Measurements from ENCODE around the gene COL5A1. TPM values are rescaled to one million over a fixed set of nuclear protein-coding genes. Genes with fewer than 3 reads are reported as not detected.
A peak's percentile ranks its signal among the peaks of the same experiment; 100 is the strongest.

The COL5A1 gene
- total RNA-seq, 1 donor from 2014 or later = 91.0 TPM

DNA sequence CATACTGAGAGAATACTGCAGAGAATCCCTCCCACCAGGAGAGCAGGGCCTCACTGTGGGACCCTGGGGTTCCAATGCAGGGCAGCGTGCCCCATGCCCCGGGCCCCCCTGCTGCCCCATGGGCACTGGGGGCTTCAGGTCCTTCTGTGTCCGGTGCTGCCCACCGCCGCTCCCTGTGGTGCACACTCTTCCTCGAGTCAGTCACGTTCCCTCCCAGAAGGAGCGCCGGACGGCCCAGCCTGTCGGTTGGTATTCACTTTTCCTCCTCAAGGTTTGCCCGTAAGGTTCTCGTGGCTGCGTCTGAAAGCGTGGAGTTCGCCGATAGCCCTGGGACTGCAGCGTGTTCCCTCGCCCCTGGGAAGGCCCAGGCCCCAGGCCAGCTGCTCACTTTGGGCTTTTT is 190.9 kb downstream of the COL5A1 start:
- DNase-seq (ENCODE audit: low read depth) = no peak

DNA sequence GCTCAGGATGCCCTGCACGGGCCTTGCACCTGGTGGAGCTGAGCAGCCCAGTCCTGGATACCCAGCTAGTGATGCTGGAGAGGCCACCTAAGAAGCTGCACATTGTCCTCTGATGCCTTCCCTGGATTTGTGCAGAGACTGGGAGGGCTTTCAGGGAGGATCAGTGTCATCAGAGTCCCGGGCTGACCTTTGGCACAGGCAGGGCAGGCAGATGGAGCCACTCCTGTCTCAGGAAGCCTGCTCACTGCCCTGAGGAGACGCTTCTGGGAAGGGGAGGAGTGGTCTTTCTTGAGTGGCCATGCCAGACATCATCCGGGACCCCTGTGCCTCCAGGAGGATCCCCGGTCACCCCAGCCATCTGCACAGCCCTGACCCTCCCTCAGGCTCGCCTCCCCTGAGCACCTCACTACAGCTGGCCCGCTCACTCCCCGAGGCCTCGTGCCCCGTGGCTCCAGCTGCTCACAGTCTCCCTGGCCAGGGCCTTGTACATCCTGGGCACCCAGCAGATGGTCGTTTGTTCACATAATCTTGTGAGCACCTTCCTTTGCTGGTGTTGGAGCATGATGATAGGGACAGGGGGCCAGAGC is 191.8 kb downstream of the COL5A1 start:
- DNase-seq (ENCODE audit: low read depth) = no peak

DNA sequence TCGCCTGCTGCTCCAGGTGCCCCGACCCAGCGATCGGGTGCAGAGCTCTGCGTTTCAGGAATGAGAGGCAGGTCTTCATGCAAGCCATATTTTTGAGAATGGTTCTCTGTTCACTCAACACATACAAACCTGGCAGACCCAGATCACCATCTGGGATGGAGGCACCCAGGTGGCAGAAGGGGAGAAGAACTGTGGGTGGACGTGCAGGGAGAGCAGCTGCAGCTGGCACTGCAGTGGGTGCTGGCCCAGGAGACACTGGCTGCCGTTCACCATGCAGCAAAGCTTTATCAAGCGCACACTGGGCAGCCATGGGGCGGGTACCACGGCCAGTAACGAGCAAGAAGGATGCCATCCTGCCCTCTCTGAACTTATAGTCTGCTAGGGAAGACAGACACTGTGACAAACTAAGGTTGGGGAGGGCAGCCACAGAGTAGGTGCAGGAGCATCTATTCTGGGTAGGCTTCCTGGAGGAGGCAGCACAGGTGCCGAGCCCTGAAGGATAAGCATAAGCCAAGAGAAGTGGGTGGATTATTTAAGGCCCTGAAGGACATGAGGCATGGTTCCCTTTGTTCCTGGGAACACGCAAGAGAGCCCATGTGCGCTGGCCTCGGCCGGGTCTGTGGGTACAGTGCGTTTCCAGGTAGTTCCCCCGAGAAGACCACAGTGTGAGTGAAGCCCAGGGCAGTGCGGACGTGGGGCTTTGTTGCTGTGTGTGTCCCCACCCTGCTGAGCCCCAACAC is 192.8 kb downstream of the COL5A1 start:
- no peak for DNase-seq (ENCODE audit: low read depth)

DNA sequence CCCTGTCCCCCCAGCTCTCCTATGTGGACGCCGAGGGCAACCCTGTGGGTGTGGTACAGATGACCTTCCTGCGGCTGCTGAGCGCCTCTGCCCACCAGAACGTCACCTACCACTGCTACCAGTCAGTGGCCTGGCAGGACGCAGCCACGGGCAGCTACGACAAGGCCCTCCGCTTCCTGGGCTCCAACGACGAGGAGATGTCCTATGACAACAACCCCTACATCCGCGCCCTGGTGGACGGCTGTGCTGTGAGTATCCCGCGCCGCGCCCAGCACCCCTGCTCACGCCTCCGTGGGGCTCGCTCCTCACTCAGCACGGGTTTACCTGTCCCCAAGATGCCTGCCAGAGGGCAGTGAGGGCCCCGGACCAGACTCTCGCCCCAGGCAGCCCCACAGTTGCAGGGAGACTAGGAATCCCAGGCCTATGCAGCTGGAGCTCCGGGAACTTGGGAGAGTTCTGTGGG is 193.4 kb downstream of the COL5A1 start:
- DNase-seq (ENCODE audit: low read depth) = no peak

DNA sequence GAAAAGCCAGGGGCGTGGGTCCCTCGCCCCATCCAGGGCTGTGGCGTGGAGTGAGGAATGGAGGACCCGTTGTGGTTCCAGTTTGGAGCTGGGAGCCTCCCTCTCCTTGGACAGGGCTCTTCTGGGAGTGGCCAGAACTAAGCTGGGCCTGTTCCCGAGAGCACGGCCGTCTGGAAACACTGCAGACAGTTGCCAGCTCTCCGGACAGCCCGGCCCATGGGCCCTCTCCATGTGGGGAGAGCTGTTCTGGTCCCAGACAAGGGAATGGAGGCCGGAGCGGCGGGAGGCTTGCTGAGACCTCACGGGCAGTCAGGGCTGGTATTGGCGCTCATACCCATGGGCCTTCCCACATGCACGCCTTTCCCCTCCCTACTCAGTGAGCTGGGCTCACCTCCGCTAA is 193.8 kb downstream of the COL5A1 start:
- no peak for DNase-seq (ENCODE audit: low read depth)

DNA sequence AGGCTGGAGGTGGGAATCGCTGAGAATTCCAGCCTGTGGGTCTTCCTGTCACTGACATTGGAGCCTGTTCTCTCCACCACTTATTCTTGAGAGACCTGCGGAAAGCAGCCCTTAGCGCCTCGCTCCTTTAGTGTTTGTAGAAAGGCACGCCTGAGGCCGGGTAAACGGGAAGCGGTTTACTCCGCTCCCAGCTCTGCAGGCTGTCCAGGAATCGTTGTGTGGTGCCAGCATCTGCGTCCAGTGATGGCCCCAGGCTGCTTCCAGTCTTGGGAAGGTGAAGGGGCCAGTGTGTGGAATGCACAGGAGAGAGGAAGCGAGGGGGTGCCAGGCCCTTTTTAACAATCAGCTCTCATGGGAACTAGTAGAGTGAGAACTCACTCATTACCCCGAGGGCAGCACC is 194.4 kb downstream of the COL5A1 start:
- no peak for DNase-seq (ENCODE audit: low read depth)

DNA sequence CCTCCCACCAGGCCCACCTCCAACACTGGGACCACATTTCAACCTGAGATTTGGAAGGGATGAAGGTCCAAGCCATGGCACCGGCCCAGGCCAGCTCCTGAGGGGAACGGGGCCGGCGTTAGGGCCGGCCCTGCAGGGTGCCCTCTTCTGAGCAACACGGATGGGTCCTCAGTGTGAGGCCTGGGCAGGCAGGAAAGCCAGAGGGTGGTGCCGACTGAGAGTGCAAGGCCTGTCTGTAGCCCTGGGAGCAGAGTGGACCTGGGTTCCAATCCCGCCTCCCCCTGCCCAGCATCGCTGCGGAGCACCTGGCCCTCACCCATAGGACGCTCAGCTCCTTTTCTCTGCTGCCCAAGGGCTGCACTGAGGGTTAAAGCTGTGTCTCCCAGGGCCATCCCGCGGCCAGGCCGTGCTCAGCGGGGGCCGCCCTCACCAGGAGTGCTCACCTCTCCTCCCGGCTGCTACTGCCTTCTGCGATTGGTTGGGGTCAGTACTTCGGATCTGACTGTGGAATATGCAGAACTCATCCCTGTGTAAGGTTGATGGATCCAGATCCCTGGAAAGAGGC is 194.9 kb downstream of the COL5A1 start:
- no peak for DNase-seq (ENCODE audit: low read depth)

DNA sequence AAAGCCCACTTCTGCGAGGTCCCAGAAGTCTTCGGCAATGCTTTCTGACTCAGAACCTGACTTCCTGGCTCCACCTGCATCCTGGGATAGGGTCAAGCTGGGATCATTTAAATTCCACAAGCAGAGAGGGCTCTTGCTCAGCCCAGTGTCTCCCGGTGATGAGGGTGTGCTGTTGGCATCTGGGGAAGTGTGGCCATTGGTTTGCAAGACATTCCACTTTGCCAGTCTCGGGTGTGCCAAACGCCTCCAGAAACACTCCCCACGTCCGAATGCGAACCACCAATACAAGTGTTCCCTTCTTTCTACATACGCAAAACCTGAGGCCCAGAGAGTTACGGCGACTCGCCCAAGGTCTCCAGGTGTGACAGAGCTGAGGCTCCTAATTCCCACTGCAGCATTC is 195.9 kb downstream of the COL5A1 start:
- no peak for DNase-seq (ENCODE audit: low read depth)

DNA sequence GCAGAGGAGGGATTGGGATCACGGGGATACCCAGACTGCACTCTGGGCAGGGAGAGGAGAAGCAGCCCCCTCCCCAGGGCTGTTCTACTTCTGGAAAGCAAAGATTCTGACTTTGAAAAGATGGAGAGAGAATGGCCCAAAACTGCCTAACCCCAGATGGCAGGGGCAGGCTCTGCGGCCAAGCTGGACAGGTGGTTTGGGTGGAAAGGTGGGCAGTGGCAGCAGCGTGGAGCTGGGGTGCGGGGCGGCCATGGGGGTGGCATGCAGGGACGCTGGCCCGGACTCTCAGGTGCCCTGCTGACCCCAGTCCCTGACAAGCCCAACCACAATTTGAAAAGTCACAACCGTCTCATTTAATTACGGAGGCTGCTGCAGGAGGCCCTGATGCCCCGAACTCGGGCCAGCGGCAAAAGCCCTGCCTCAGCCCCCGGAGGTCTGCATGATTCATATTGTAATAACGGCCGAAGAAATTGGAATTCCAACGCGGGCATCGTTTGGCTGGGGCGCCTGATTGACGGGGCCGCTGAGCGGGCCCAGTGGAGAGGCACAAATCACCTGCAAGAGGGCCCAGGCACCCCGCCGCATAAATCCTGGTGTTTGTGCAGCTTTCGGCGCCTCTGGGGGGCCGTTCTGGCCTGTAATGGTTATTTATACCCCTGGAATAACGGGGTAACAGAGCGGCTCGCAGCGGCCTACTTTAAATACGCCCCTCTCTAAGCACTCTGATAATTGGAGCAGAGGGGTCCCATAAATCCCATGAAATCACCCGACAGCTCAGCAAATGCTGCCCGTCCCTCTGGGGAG is 197.2 kb downstream of the COL5A1 start:
- DNase-seq (ENCODE audit: low read depth) = no peak

DNA sequence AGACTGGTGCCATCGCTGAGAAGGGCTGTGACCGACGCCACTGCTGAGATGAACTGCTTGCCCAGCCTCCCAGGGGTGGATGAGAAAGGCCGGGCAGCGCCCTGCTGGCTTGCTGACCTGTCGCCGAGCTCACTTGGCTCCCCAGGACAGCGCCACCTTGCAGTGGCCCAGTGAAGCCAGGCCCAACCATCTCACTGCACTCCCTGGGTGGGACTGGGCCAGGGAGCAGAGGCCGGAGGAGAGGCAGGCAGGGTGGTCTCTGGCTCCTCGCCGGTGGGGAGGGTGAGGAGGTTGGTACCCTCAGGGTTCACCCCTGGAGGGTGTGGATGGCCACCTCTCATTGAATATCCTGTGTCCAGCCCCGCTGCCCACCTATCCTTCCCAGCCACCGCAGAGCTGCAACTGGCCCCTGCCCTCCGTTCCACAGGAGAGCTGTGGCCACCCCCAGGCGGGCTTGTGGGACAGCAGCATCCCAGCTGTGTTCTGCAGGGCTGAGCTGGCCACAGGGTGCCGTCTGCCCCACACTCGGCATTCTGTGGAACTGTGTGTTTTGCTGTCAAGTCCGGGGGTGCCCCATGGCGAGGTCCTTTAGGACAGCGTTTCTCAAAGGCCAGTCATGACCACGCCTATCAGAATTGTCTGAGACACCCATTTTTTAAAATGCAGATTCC is 198.0 kb downstream of the COL5A1 start:
- no peak for DNase-seq (ENCODE audit: low read depth)

DNA sequence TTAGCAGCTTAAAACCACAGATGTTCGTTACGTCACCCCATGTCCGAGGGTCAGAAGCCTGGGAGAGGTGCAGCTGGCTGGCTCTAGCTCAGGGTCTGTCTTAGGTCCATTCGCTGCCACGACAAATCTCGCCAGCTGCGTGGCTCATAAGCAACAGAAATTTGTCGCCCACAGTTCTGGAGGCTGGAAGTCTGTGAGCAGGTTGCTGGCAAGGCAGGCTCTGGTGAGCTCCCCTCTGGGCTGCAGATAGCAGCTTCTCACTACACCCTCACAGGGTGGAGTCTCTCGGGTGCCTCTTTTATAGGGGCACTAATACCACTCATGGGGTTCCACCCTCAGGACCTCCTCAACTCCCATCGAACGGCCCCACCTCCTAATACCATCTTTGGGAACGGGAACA is 198.9 kb downstream of the COL5A1 start:
- no peak for DNase-seq (ENCODE audit: low read depth)

DNA sequence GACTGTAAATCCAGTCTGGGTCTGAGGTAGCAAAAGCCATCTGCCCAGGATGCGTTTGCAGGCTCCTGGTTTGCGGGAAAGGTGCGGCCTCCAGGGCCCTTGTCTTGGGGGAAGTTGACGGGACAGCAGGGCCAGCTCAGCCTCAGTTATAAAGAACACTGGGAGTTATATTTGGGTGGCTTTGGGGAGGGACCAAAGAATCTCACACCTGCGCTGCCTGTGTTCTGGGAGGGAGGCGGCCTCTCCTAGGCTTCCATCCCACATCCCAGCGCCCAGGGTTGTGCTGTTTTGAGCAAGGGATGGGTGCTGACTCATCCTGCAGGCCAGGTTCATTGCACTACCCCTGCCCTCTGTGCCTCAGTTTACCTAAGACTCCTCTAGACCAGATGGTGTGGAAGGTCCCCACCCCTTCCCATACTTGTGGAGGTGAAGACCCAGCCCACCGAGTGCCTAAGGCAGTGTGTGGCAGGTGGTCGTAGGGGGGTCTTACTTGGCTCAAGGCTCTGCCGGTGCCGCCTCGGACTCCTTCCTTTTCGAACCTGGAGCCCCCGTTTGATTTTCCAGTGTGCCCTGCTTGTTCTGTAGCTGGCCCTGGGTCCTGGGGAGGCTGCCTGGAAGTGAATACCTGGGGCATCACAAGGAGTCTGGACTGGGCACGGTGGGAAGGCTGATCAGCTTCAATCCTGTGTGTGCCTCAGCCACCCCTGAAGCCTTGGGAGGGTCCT is 199.7 kb downstream of the COL5A1 start:
- no peak for DNase-seq (ENCODE audit: low read depth)

DNA sequence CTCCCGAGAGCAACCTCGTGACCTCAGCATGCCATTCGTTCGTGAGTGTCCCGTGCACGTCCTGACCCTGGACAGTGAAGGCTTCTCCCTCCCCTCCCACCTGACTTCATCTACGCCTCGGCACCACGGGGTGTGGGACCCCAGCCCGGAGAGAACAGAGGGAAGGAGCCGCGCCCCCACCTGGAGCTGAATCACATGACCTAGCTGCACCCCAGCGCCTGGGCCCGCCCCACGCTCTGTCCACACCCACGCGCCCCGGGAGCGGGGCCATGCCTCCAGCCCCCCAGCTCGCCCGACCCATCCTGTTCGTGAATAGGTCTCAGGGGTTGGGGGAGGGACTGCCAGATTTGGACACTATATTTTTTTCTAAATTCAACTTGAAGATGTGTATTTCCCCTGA is 200.7 kb downstream of the COL5A1 start:
- DNase-seq (ENCODE audit: low read depth) = no peak

DNA sequence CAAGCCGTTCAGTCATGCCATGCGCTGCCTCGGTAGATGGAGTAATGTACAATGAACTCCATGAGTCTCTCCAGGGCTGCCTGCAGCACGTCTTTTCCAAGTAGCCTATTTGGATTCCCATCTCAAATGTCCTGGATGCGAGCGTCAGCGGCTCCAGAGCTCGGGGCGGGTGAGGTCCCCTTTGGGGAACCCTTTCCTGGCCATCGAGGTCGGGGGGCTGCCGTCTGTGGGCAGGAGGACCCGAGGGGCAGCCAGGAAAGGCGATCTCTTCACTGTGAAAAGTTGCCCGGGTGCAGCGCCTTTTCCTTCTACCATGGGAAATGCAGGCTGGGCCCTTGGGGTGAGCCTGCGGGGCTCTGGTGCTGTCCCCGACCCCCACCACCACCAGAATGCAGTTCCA is 202.1 kb downstream of the COL5A1 start:
- DNase-seq (ENCODE audit: low read depth) = no peak

DNA sequence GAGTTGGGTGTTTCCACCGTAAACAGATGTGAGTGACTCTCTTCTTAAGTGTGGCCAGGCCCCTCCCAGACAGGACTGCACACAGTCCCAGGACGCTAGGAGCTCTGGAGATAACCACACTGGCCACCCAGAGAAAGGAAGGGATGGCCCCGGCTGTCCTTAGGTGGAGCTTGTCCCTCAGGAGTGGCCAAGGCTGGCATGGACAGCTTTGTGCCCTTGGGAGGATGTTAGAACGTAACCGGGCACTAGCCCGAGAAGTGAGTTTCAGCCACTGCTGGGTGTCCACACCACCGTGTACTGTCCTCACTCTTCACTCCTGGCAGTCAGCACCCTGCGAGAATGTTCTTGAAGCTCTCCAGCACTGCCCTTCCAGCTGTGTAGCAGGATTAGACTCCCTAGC is 203.2 kb downstream of the COL5A1 start:
- no peak for DNase-seq (ENCODE audit: low read depth)

DNA sequence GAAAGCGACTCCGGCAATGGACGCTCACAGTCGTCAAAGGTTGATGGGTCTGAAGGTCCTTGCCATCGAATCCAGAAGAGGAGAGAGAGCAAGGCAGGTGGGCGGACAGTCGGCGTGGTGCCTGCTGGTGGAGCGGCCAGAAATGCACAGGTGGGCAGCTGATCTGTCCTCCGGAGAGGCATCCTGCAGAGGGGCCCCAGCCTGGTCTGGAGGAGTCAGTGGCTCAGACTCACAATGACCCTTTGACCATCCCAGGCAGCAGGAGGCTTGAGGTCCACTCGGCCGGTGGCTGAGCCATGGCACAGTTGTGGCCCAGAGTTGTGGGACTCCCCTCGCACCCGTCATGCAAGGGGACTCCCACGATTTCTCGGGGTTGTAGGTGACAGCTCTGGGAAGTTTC is 204.6 kb downstream of the COL5A1 start:
- DNase-seq (ENCODE audit: low read depth) = no peak

DNA sequence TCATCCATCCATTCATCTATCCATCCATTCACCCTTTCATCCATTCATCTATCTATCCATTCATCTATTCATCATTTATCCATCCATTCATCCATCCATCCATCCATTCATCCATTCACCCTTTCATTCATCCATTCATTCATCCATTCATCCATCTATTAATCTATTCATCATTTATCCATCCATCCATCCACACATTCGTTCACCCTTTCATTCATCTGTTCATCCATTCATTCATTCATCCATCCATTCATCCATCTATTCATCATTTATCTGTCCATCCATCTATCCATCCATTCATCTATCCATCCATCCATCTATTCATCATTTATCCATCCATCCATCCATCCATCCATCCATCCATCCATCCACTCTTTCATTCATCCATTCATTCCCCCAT is 205.1 kb downstream of the COL5A1 start:
- no peak for DNase-seq (ENCODE audit: low read depth)

DNA sequence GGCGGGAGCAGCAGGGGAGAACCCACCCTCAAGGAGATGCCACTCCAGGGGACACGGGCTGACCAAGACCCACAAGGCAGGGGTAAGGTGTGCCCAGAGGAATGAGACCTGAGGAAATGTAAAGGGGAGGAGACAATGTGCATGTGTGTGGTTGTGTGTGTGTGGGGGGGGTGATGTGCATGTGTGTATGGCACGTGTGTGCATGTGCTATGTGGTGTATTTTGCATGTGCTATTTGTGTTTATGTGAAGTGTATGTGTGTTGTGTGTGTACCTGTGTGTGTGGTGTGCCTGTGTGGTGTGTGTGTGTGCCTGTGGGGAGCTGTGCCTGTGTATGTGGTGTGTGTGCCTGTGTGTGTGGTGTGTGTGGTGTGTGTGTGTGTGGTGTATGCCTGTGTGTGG is 205.5 kb downstream of the COL5A1 start:
- no peak for DNase-seq (ENCODE audit: low read depth)

DNA sequence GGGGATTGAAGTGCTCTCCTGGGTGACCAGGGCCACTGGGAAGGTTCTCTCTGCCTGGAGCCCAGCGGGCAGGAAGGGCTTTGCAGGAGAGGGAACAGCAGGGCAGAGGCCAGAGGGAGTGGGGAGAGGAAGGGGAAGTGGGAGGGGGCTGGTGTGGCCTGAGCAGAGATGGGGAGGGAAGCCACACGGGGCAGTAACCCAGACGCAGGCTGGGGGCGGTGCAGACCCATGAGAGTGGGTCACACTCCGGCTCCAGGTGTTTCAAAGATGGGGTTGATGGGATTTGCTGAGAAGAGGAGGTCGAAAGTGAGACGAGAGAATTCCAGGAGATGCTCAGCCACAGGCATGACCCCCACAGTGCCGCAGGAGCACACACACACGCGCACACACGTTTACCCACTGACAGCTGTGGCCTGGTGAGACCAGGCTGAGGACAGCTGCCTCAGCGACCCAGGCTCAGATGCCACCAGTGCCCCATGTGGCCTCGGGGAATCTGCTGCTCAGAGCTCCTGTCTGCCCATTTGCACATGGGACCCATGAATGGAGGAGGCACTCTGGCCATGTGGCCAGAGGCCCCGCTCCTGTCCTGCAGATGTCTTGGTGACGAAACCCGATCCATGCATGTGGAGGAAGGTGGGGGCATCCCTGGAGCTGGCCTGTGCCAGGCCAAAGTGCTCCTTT is 206.3 kb downstream of the COL5A1 start:
- peak; percentile 88 for DNase-seq (ENCODE audit: low read depth)

DNA sequence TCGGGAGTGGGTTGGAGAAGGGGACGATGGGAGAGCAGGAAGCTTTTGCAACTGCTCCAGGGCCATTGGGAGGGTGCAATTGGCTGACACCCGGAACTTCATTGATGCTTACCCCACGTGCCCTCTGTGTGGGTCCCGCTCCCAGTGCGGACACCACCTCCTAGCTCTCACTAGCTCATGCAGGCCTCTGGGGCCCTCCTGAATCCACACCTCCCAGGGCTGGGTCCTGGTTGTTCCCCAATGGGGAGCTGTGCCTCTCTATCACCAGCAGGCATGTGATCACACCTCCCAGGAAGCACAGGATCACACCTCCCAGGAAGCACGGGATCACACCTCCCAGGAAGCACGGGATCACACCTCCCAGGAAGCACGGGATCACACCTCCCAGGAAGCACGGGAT is 206.9 kb downstream of the COL5A1 start:
- no peak for DNase-seq (ENCODE audit: low read depth)

All from myocyte (in vitro differentiated cells).